Body of pancreas (tissue), 4 donors: Measurements from ENCODE around the gene C12orf57. TPM values are rescaled to one million over a fixed set of nuclear protein-coding genes. Genes with fewer than 3 reads are reported as not detected.

Experiments used
- ATAC-seq: fragments of 150-250 bp; one replicate; pipeline ENCODE4 v1.9.1; 2016
- DNase-seq, 4 donors: peaks; one replicate each; pipeline ENCODE4 v3.0.0-alpha.2; 2019
- H3K27ac ChIP-seq, 4 donors: fragments of 200-600 bp; sonication (generic); 1 replicate in 3 of 4; 2 replicates in 1 of 4; pipeline versions ENCODE4 v1.5.1 to v1.6.1; 2016 to 2019; ENCODE audit warnings: mild to moderate bottlenecking in 1 of 4, mixed read lengths in 1 of 4, moderate library complexity in 1 of 4
- H3K27me3 ChIP-seq, 2 donors: fragments of 200-600 bp; sonication (generic); one replicate each; pipeline ENCODE4 v1.6.0; 2016; ENCODE audit warnings: mild to moderate bottlenecking in 1 of 2
- H3K36me3 ChIP-seq, 2 donors: fragments of 200-600 bp; sonication (generic); replicated peaks in 1 of 2; 2 replicates each; pipeline ENCODE4 v1.5.1; 2016; ENCODE audit warnings: low read depth in 2 of 2; ENCODE audit not compliant: insufficient read depth in 1 of 2
- H3K4me1 ChIP-seq: fragments of 200-600 bp; sonication (generic); one replicate; pipeline ENCODE4 v1.6.0; 2016
- H3K4me3 ChIP-seq, 2 donors: fragments of 200-600 bp; sonication (generic); 1 replicate in 1 of 2; 2 replicates in 1 of 2; pipeline ENCODE4 v1.5.1; 2016 to 2019
- H3K9me3 ChIP-seq, 3 donors: fragments of 200-600 bp; sonication (generic); 1 replicate in 2 of 3; 2 replicates in 1 of 3; pipeline ENCODE4 v1.5.1; 2016
- CTCF ChIP-seq, 7 experiments: fragments of 450-650 bp in 4 of 7; fragments of 200-600 bp in 3 of 7; sonication (generic) in 3 of 7; IDR thresholded peaks; one replicate each; pipeline ENCODE4 v1.5.1; 2016 to 2019; ENCODE audit warnings: antibody characterized with exemption in 7 of 7
- POLR2A ChIP-seq, 3 donors: fragments of 450-650 bp; IDR thresholded peaks; one replicate each; pipeline ENCODE4 v1.6.1; 2016; ENCODE audit warnings: antibody characterized with exemption in 3 of 3, mild to moderate bottlenecking in 2 of 3
- WGBS, 2 donors: methylation state at CpG; one replicate each; pipeline ENCODE4 v1.1.5; 2017; 5-methylcytosine and 5-hydroxymethylcytosine counted together
- intact Hi-C: fragments of 100-400 bp; cut with DNase I; formaldehyde crosslinking; loops from one replicate; pipeline ENCODE4 v1.15.1; 2023
- total RNA-seq, 2 donors: library from RNA; depleted of rRNA; stranded (reverse); fragments of >200 nt; gene quantifications; one replicate each; pipeline ENCODE4 v1.1.0, GENCODE V29; 2016

The C12orf57 gene
- total RNA-seq, 2 donors from 2014 or later: 219 to 302 TPM

DNA sequence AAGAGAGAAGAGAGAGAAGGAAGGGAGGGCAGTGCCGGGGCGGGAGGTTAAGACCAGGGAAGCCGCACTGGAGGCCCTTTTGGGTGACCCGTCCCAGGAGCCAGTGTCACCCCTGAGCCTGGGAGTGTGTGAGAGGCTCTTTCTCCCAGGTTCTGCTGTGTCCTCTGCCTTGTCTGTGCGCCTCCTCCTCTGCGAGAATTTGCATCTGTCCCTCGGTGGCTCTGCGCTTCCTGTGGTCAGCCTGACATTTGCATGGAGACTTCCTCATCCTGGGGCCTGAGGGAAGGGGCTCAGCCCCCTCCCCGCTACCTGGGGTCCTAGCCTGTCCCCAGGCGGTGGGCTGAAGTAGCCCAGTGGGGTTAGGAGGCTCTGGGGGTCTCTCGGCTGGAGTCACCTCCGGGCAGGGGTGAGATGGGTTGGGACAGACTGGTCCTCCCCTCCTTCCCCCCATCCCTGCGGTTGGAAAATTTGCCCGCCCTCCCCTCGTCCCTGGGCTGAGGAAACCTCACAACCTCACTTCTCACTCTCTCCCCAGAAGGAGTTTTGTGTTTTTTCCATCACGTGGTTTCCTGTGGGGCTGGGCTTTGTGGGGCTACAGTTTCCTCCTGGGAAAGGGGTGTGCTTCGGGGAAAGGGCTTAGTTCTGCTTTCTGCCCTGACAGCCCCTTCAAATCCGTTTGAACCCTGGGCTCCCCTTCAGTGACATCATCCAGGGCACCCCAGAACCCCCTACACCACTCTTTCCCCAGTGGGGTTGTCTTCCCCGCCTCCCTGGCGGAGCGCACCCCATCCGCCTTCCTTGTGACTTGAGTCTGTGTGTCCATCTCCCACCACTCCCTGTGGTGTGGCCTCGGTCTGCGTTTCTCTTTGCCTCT lies 9.9 kb downstream of the C12orf57 start:
- intact Hi-C loops: no loop called here
- DNase-seq (peak in 1 of 4 donors; percentile 66), ATAC-seq (no peak)
- WGBS, 2 donors: 63 to 80% methylated on average over 17 to 24 of the region's 24 CpGs
- Histone ChIP-seq H3K27me3 (no peaks in the 10 kb centered on the region), H3K27ac (peak overlapping the region in 2 of 4 donors; percentile 23 to 69), H3K36me3 (peaks cover 0 to 5% of the 10 kb centered on the region in 2 donors), H3K4me1 (peaks cover 5% of the 10 kb centered on the region), H3K4me3 (no peak overlapping the region), H3K9me3 (no peaks in the 10 kb centered on the region)
- TF ChIP-seq POLR2A (IDR thresholded peaks at IDR 0.05) (peak in 2 of 3 donors; percentile 21 to 53), CTCF (IDR thresholded peaks at IDR 0.05) (no peak)

DNA sequence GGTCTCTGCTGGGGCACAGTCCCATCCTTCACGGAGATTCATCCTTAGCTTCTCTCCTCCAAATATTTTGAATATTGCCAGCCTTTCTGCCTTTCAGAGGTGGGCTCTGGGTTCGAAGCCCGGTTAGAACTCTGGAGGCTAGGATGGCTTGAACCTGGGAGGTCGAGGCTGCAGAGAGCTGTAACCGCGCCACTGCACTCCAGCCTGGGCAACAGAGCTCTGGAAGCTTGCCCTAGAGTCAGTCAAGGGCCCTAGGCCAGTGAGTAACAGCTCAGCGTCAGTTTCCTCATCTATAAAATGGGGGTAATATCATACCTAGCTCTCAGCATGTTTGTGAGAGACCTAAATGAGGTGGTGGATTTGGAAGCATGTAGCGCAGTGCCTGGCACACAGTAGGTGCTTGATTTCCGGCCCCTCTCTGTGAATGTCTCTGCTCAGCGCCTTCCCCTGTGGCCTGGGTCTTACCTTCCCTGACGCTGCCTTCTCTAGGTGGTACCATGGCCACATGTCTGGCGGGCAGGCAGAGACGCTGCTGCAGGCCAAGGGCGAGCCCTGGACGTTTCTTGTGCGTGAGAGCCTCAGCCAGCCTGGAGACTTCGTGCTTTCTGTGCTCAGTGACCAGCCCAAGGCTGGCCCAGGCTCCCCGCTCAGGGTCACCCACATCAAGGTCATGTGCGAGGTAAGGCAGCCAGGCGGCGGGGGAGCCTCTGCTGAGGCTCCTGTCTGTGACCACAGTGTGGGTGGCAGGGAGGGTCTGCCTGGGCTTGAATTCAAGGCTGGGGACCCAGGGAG lies 10.7 kb downstream of the C12orf57 start:
- 71 to 83% methylated on average over 15 to 20 of the region's 21 CpGs for WGBS, 2 donors
- intact Hi-C loops: no loop called here
- Histone ChIP-seq H3K27me3 (no peaks in the 10 kb centered on the region), H3K27ac (peak overlapping the region in 2 of 4 donors; percentile 9 to 23), H3K36me3 (peaks cover 0 to 5% of the 10 kb centered on the region in 2 donors), H3K9me3 (no peaks in the 10 kb centered on the region), H3K4me3 (no peak overlapping the region), H3K4me1 (no peaks in the 10 kb centered on the region)
- DNase-seq: no peak
- TF ChIP-seq CTCF (IDR thresholded peaks at IDR 0.05): no peak
- no peak for TF ChIP-seq POLR2A (IDR thresholded peaks at IDR 0.05)
- ATAC-seq: no peak

DNA sequence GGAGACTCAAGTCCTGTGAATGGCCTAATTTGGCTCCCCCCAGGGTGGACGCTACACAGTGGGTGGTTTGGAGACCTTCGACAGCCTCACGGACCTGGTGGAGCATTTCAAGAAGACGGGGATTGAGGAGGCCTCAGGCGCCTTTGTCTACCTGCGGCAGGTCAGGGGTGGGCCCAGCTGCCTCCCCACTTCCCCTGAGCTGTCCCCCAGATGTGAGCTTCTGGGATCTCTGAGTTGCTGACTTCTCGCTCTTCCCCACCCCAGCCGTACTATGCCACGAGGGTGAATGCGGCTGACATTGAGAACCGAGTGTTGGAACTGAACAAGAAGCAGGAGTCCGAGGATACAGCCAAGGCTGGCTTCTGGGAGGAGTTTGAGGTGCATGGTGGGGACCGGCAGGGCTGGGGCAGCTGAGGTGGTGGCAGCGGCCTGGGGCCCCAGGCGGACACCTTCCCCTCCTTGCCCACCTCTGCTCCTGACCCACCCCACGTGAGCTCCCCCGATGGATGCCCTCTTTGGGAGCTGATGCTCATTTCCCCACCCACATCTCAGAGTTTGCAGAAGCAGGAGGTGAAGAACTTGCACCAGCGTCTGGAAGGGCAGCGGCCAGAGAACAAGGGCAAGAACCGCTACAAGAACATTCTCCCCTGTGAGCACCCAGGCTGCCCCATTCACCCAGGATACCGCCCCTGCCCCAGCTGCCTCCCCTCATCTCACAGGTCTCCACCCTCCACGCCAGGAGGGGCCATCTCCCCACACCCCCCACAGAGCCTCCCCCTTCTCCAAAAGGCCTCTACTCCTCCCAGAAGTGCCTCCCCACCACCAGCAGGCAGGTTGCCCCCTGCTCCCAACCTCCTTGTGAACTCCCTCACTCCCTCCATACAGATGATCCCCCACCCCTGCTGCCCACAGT lies 11.5 kb downstream of the C12orf57 start:
- Histone ChIP-seq H3K4me1 (peaks cover under 1% of the 10 kb centered on the region), H3K36me3 (peaks cover 0 to 5% of the 10 kb centered on the region in 2 donors), H3K9me3 (no peaks in the 10 kb centered on the region), H3K4me3 (no peak overlapping the region), H3K27ac (no peak overlapping the region), H3K27me3 (no peaks in the 10 kb centered on the region)
- intact Hi-C loops: no loop called here
- TF ChIP-seq CTCF (IDR thresholded peaks at IDR 0.05): no peak
- no peak for TF ChIP-seq POLR2A (IDR thresholded peaks at IDR 0.05)
- ATAC-seq (no peak), DNase-seq (no peak)
- 84 to 95% methylated on average over 12 to 21 of the region's 22 CpGs for WGBS, 2 donors

GRCh38 chr12:6956021-6956727 lies 12.4 kb downstream of the C12orf57 start:
- DNase-seq (no peak), ATAC-seq (no peak)
- Histone ChIP-seq H3K36me3 (peaks cover 0 to 5% of the 10 kb centered on the region in 2 donors), H3K4me3 (no peak overlapping the region), H3K27ac (no peak overlapping the region), H3K4me1 (peaks cover 9% of the 10 kb centered on the region), H3K27me3 (no peaks in the 10 kb centered on the region), H3K9me3 (no peaks in the 10 kb centered on the region)
- intact Hi-C loops: no loop called here
- WGBS, 2 donors: 78 to 85% methylated on average over 24 to 28 of the region's 28 CpGs
- TF ChIP-seq POLR2A (IDR thresholded peaks at IDR 0.05) (no peak), CTCF (IDR thresholded peaks at IDR 0.05) (no peak)
